ENCODE data around the gene CDC25A. TPM values are rescaled to one million over a fixed set of nuclear protein-coding genes. Genes with fewer than 3 reads are reported as not detected.

CDC25A gene
- total RNA-seq, 1 experiment from 2014 or later = 19.6 TPM

DNA sequence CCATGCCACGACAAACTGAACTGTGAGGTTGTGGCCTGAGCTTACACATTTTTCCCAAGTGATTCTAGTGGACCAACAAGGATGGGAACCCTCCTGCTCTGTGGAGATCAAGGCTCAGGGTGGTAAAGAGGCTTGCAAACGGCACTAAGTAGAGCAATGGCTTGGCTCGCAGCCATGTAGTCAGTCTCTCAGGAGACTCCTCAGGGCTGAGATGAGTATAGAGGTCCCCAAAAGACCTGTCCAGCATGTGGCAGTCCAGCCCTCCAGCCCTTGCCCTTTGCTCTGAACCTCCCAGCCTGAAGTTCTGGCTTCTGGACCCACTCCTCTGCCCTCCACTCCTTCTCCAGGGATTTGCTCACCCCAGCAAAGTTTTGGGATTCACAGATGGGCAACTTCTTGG, 26.8 kb upstream of the CDC25A start:
- no peak overlapping the region for H2AFZ ChIP-seq (ENCODE audit: low read depth, low read length, poor library complexity, severe bottlenecking)
- no peaks in the 10 kb centered on the region for H4K20me1 ChIP-seq (ENCODE audit: insufficient read depth)
- no peak overlapping the region for H3K9ac ChIP-seq (ENCODE audit: low read length)
- H3K4me3 ChIP-seq (replicated peaks in 1 of 2; ENCODE audit: low read depth in 1 of 2, low read length in 2 of 2) = no peak overlapping the region
- no peaks in the 10 kb centered on the region for H3K9me2 ChIP-seq (ENCODE audit: insufficient read depth)
- intact Hi-C loops (cut with micrococcal nuclease) = no loop called here
- ChIA-PET POLR2A (no interaction called here), RAD21 (ENCODE audit: low non-redundant PET in 1 of 2, low total read pairs in 2 of 2, uncharacterized antibody in 2 of 2, unreplicated experiment in 2 of 2) (no interaction called here), CTCF (no interaction called here)
- DNase-seq (ENCODE audit: low read depth, low spot score) (no peak), ATAC-seq (no peak)
- H3K79me2 ChIP-seq (ENCODE audit: insufficient read depth, low read length) = no peaks in the 10 kb centered on the region
- H3K27me3 ChIP-seq (ENCODE audit: insufficient read depth, low read length) = no peaks in the 10 kb centered on the region
- H3K4me1 ChIP-seq (ENCODE audit: control insufficient read depth in 1 of 2, insufficient read depth in 2 of 2, low read length in 2 of 2) = peaks cover 0 to 3% of the 10 kb centered on the region in 2 experiments; a peak in 2 of 4 replicates
- H3K27ac ChIP-seq (ENCODE audit: low read depth, low read length) = no peak overlapping the region
- no peaks in the 10 kb centered on the region for H3K9me3 ChIP-seq (ENCODE audit: control insufficient read depth in 1 of 2, insufficient read depth in 1 of 2, low read depth in 1 of 2, low read length in 2 of 2)
- BruUV-seq (replicated peaks) = no TSS peak
- no peak for TF ChIP-seq ZNF274 (IDR thresholded peaks at IDR 0.05; ENCODE audit: low read depth, low read length)
- TF ChIP-seq RAD21 (IDR thresholded peaks at IDR 0.05; ENCODE audit: low read depth) = no peak
- no peak for TF ChIP-seq ZFX (IDR thresholded peaks at IDR 0.05)
- TF ChIP-seq, protein P1, sequence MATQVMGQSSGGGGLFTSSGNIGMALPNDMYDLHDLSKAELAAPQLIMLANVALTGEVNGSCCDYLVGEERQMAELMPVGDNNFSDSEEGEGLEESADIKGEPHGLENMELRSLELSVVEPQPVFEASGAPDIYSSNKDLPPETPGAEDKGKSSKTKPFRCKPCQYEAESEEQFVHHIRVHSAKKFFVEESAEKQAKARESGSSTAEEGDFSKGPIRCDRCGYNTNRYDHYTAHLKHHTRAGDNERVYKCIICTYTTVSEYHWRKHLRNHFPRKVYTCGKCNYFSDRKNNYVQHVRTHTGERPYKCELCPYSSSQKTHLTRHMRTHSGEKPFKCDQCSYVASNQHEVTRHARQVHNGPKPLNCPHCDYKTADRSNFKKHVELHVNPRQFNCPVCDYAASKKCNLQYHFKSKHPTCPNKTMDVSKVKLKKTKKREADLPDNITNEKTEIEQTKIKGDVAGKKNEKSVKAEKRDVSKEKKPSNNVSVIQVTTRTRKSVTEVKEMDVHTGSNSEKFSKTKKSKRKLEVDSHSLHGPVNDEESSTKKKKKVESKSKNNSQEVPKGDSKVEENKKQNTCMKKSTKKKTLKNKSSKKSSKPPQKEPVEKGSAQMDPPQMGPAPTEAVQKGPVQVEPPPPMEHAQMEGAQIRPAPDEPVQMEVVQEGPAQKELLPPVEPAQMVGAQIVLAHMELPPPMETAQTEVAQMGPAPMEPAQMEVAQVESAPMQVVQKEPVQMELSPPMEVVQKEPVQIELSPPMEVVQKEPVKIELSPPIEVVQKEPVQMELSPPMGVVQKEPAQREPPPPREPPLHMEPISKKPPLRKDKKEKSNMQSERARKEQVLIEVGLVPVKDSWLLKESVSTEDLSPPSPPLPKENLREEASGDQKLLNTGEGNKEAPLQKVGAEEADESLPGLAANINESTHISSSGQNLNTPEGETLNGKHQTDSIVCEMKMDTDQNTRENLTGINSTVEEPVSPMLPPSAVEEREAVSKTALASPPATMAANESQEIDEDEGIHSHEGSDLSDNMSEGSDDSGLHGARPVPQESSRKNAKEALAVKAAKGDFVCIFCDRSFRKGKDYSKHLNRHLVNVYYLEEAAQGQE (IDR thresholded peaks at IDR 0.05; ENCODE audit: low read depth) = no peak
- TF ChIP-seq, protein P2, sequence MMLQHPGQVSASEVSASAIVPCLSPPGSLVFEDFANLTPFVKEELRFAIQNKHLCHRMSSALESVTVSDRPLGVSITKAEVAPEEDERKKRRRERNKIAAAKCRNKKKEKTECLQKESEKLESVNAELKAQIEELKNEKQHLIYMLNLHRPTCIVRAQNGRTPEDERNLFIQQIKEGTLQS (IDR thresholded peaks at IDR 0.05) = no peak
- TF ChIP-seq POLR2AphosphoS5 (IDR thresholded peaks at IDR 0.05; ENCODE audit: low read depth, low read length) = no peak
- TF ChIP-seq POLR2A (IDR thresholded peaks at IDR 0.05; ENCODE audit: borderline replicate concordance, extremely low read depth, insufficient read depth, insufficient read length) = no peak
- H3K4me2 ChIP-seq (ENCODE audit: low read length) = no peak overlapping the region
- H3K36me3 ChIP-seq (ENCODE audit: control insufficient read depth in 1 of 2, insufficient read depth in 2 of 2, low read length in 2 of 2) = no peaks in the 10 kb centered on the region

DNA sequence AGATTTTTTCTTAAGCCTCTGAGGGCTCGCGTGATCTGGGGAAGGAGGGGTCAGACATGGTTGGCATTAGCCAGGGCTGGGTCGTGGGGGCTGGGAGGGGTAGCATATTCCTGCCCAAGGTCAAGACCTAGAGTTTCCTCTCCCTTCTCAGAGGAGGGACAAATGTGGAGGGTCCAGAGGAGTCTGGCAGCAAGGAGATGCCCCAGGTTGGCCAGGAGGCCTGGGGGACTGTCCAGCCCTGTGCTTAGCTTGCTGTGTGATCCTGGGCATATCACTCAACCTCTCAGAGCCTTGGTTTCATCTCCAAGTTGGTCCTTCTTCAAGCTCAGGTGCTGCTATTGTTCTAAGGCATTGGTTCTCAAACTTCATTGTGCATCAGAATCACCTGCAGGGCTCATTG, 26.0 kb upstream of the CDC25A start:
- Histone ChIP-seq H4K20me1 (ENCODE audit: insufficient read depth) (no peaks in the 10 kb centered on the region), H3K9me2 (ENCODE audit: insufficient read depth) (no peaks in the 10 kb centered on the region), H3K36me3 (ENCODE audit: control insufficient read depth in 1 of 2, insufficient read depth in 2 of 2, low read length in 2 of 2) (no peaks in the 10 kb centered on the region), H3K9ac (ENCODE audit: low read length) (no peak overlapping the region), H3K79me2 (ENCODE audit: insufficient read depth, low read length) (no peaks in the 10 kb centered on the region), H3K27me3 (ENCODE audit: insufficient read depth, low read length) (no peaks in the 10 kb centered on the region), H3K4me3 (replicated peaks in 1 of 2; ENCODE audit: low read depth in 1 of 2, low read length in 2 of 2) (no peak overlapping the region), H2AFZ (ENCODE audit: low read depth, low read length, poor library complexity, severe bottlenecking) (no peak overlapping the region), H3K4me1 (ENCODE audit: control insufficient read depth in 1 of 2, insufficient read depth in 2 of 2, low read length in 2 of 2) (peaks cover 0 to 3% of the 10 kb centered on the region in 2 experiments; a peak in 2 of 4 replicates), H3K4me2 (ENCODE audit: low read length) (no peak overlapping the region), H3K27ac (ENCODE audit: low read depth, low read length) (no peak overlapping the region), H3K9me3 (ENCODE audit: control insufficient read depth in 1 of 2, insufficient read depth in 1 of 2, low read depth in 1 of 2, low read length in 2 of 2) (no peaks in the 10 kb centered on the region)
- ChIA-PET POLR2A (no interaction called here), RAD21 (ENCODE audit: low non-redundant PET in 1 of 2, low total read pairs in 2 of 2, uncharacterized antibody in 2 of 2, unreplicated experiment in 2 of 2) (no interaction called here), CTCF (no interaction called here)
- ATAC-seq (no peak), DNase-seq (ENCODE audit: low read depth, low spot score) (no peak)
- BruUV-seq (replicated peaks) = no TSS peak
- TF ChIP-seq FOSL1 (IDR thresholded peaks at IDR 0.05; ENCODE audit: low read depth) (no peak), CEBPB (IDR thresholded peaks at IDR 0.05; ENCODE audit: low read depth) (no peak), EGR1 (IDR thresholded peaks at IDR 0.05; ENCODE audit: low read depth) (no peak), POLR2A (IDR thresholded peaks at IDR 0.05; ENCODE audit: borderline replicate concordance, extremely low read depth, insufficient read depth, insufficient read length) (no peak), TCF7L2 (IDR thresholded peaks at IDR 0.05; ENCODE audit: borderline replicate concordance, extremely low read depth, insufficient read depth, insufficient read length) (no peak), YY1 (IDR thresholded peaks at IDR 0.05; ENCODE audit: extremely low read depth, insufficient replicate concordance, low read depth, low read length) (no peak), RAD21 (IDR thresholded peaks at IDR 0.05; ENCODE audit: low read depth) (no peak), ELF1 (IDR thresholded peaks at IDR 0.05; ENCODE audit: borderline replicate concordance, low read depth) (no peak), SRF (IDR thresholded peaks at IDR 0.05; ENCODE audit: low read depth) (no peak)
- intact Hi-C loops (cut with micrococcal nuclease) = no loop called here

All from HCT116 (cell line).